A549 (cell line): ENCODE data around the gene ADAM19. TPM values are rescaled to one million over a fixed set of nuclear protein-coding genes. Genes with fewer than 3 reads are reported as not detected.
A peak's percentile ranks its signal among the peaks of the same experiment; 100 is the strongest.

Experiments
- ATAC-seq, 2 experiments: fragments of 200-7000 bp in 1 of 2; fragments of >200 bp in 1 of 2; cut with Nextera tagmentation in 1 of 2; cut with Tn5 transposase in 1 of 2; 3 replicates each; pipeline versions ENCODE4 v1.8.0 to v1.9.1; 2018 to 2020; ENCODE audit warnings: mild to moderate bottlenecking in 1 of 2, moderate library complexity in 1 of 2
- CTCF ChIA-PET: fragments of 300-600 bp; sonication (Branson Sonifier 250); formaldehyde crosslinking; extraction: SDS; loops from one replicate; lab custom pipeline; 2021; ENCODE audit warnings: antibody characterized with exemption, inconsistent platforms; lab: Yijun Ruan, JAX
- POLR2A ChIA-PET: fragments of 350-600 bp; formaldehyde crosslinking; extraction: SDS; loops from one replicate; lab custom pipeline; 2021; ENCODE audit warnings: antibody characterized with exemption, inconsistent platforms; lab: Yijun Ruan, JAX
- DNase-seq, 2 experiments: peaks; one replicate each; pipeline versions ENCODE4 v3.0.0 to v3.0.0-alpha.2; 2011 to 2016; ENCODE audit warnings: low read depth in 1 of 2, low spot score in 1 of 2
- FAIRE-seq: peaks from 2 replicates; lab custom pipeline; 2011; peaks lifted over from hg19 to GRCh38; lab: Jason Lieb, UNC
- H3K27ac ChIP-seq, 2 experiments: fragments of >200 bp; sonication (Bioruptor Twin); formaldehyde crosslinking; 3 replicates each; pipeline ENCODE4 v1.5.1; 2016 to 2017
- H3K4me1 ChIP-seq: fragments of >200 bp; sonication (Bioruptor Twin); formaldehyde crosslinking; 3 replicates; pipeline ENCODE4 v1.6.1; 2016
- H3K4me2 ChIP-seq: fragments of >200 bp; sonication (Bioruptor Twin); formaldehyde crosslinking; 3 replicates; pipeline ENCODE4 v1.6.1; 2016
- H3K4me3 ChIP-seq: fragments of >200 bp; sonication (Bioruptor Twin); formaldehyde crosslinking; 3 replicates; pipeline ENCODE4 v1.5.1; 2016
- H3K9me3 ChIP-seq: fragments of >200 bp; sonication (Bioruptor Twin); formaldehyde crosslinking; 3 replicates; pipeline ENCODE4 v1.6.1; 2016
- CBX8 ChIP-seq: fragments of 200-600 bp; sonication (generic); IDR thresholded peaks from 2 replicates; pipeline ENCODE4 v1.6.1; 2016
- CEBPB ChIP-seq, 2 experiments: fragments of >200 bp in 1 of 2; sonication (Bioruptor Twin) in 1 of 2; formaldehyde crosslinking in 1 of 2; IDR thresholded peaks; 2 replicates each; pipeline ENCODE4 v1.6.1; 2012 to 2016
- CHD2 ChIP-seq: fragments of 150-350 bp; IDR thresholded peaks from 2 replicates; pipeline ENCODE4 v1.6.1; 2014; ENCODE audit warnings: low read length; ENCODE audit not compliant: partially characterized antibody
- EHMT2 ChIP-seq: fragments of 200-600 bp; sonication (generic); IDR thresholded peaks from 2 replicates; pipeline ENCODE4 v1.6.1; 2016; ENCODE audit warnings: antibody characterized with exemption, low read depth, mild to moderate bottlenecking, moderate library complexity
- FOSL2 ChIP-seq, 2 experiments: fragments of 450-650 bp in 1 of 2; fragments of >200 bp in 1 of 2; sonication (Bioruptor Twin) in 1 of 2; formaldehyde crosslinking; IDR thresholded peaks; 2 replicates each; pipeline versions ENCODE4 v1.5.0 to v1.6.1; 2016 to 2020; ENCODE audit warnings: mild to moderate bottlenecking in 1 of 2, moderate library complexity in 1 of 2
- FOXS1 ChIP-seq: fragments of 250-450 bp; sonication (Bioruptor Pico); IDR thresholded peaks from 2 replicates; pipeline ENCODE4 v1.5.0; 2020; ENCODE audit warnings: mild to moderate bottlenecking, moderate library complexity
- GATA3 ChIP-seq: IDR thresholded peaks from 2 replicates; pipeline ENCODE4 v1.6.1; 2012; ENCODE audit warnings: borderline replicate concordance
- HDAC2 ChIP-seq: fragments of 200-600 bp; sonication (generic); IDR thresholded peaks from 2 replicates; pipeline ENCODE4 v1.6.1; 2016
- HES2 ChIP-seq: fragments of >200 bp; sonication (Bioruptor Twin); formaldehyde crosslinking; IDR thresholded peaks from 2 replicates; pipeline ENCODE4 v1.6.1; 2016
- HEYL ChIP-seq: fragments of 250-450 bp; sonication (Bioruptor Pico); IDR thresholded peaks from 2 replicates; pipeline ENCODE4 v1.8.0; 2021; ENCODE audit warnings: mild to moderate bottlenecking, moderate library complexity
- HMGXB4 ChIP-seq: fragments of 250-450 bp; sonication (Bioruptor Pico); IDR thresholded peaks from 2 replicates; pipeline ENCODE4 v1.5.0; 2021; ENCODE audit warnings: mild to moderate bottlenecking, moderate library complexity, borderline replicate concordance
- JUN ChIP-seq, 2 experiments: fragments of >200 bp; sonication (Bioruptor Twin); formaldehyde crosslinking; IDR thresholded peaks; 2 replicates in 1 of 2; 3 replicates in 1 of 2; pipeline ENCODE4 v1.6.1; 2016 to 2017
- KDM1A ChIP-seq: fragments of 200-600 bp; sonication (generic); IDR thresholded peaks from 2 replicates; pipeline ENCODE4 v1.6.1; 2016; ENCODE audit warnings: low read depth, mild to moderate bottlenecking
- MAFK ChIP-seq: fragments of 450-650 bp; IDR thresholded peaks from 2 replicates; pipeline ENCODE4 v1.6.1; 2014; ENCODE audit not compliant: partially characterized antibody
- MAX ChIP-seq: IDR thresholded peaks from 2 replicates; pipeline ENCODE4 v1.6.1; 2012
- NPAS2 ChIP-seq: fragments of 250-450 bp; sonication (Bioruptor Pico); IDR thresholded peaks from 2 replicates; pipeline ENCODE4 v1.8.0; 2022; ENCODE audit warnings: mild to moderate bottlenecking, moderate library complexity, borderline replicate concordance
- POLR2A ChIP-seq: IDR thresholded peaks from 2 replicates; pipeline ENCODE4 v1.6.1; 2012; ENCODE audit warnings: mild to moderate bottlenecking, low read length
- RARB ChIP-seq: fragments of 250-450 bp; sonication (Bioruptor Pico); IDR thresholded peaks from 2 replicates; pipeline ENCODE4 v1.8.0; 2021; ENCODE audit warnings: mild to moderate bottlenecking, moderate library complexity
- RCOR1 ChIP-seq: fragments of 150-350 bp; IDR thresholded peaks from 2 replicates; pipeline ENCODE4 v1.6.1; 2014; ENCODE audit warnings: antibody characterized with exemption, low read length, low read depth
- RFX5 ChIP-seq: fragments of 450-650 bp; IDR thresholded peaks from 2 replicates; pipeline ENCODE4 v1.7.1; 2014; ENCODE audit warnings: antibody characterized with exemption, mild to moderate bottlenecking, moderate library complexity
- SMC3 ChIP-seq: fragments of >200 bp; sonication (Bioruptor Twin); formaldehyde crosslinking; IDR thresholded peaks from 3 replicates; pipeline ENCODE4 v1.6.1; 2018; ENCODE audit warnings: inconsistent platforms
- USF2 ChIP-seq: fragments of 450-650 bp; IDR thresholded peaks from 2 replicates; pipeline ENCODE4 v1.6.1; 2014; ENCODE audit warnings: antibody characterized with exemption
- ZC3H11A ChIP-seq: fragments of 450-650 bp; IDR thresholded peaks from 2 replicates; pipeline ENCODE4 v1.6.1; 2014; ENCODE audit warnings: antibody characterized with exemption, mild to moderate bottlenecking
- ZNF302 ChIP-seq: fragments of 250-450 bp; sonication (Bioruptor Pico); IDR thresholded peaks from 2 replicates; pipeline ENCODE4 v1.9.0; 2021; ENCODE audit warnings: inconsistent platforms, mild to moderate bottlenecking, moderate library complexity
- WGBS: methylation state at CpG from one replicate; pipeline ENCODE4 v1.1.6; 2017; ENCODE audit errors: missing lambda C conversion rate; 5-methylcytosine and 5-hydroxymethylcytosine counted together
- polyA plus RNA-seq, 4 experiments: library from polyadenylated mRNA; depleted of rRNA in 3 of 4; stranded (reverse); fragments of >200 nt; fragmentation: RNase III in 1 of 4; extraction: RNeasy Plus Mini Kit Qiagen cat#74134 plus additional on column Dnase treatment in 1 of 4; gene quantifications; 2 replicates in 3 of 4; 3 replicates in 1 of 4; pipeline ENCODE4 v1.2.3, GENCODE V29; 2011 to 2017

The ADAM19 gene
- polyA plus RNA-seq, 2 of the 4 experiments (the other 2 are of a cell fraction) = 7.7 to 15.2 TPM

- peaks cover 22% of the 10 kb centered on the region for H3K4me1 ChIP-seq
- ChIA-PET CTCF (interaction anchor here (0.6 to 11.0 kb wide), 18 partner anchors 6 to 322 kb away, joined by 3 to 96 read pairs (median 6); partner anchors contain the start of genes LSM11 and NIPAL4), POLR2A (no interaction called here)
- 14% methylated on average over 1 of the region's 1 CpG for WGBS
- FAIRE-seq (no peak), ATAC-seq (no peak), DNase-seq (no peak)
- no peak overlapping the region for H3K4me3 ChIP-seq
- no peak overlapping the region; the same call in 2 of the 3 replicates for H3K4me2 ChIP-seq
- peak overlapping the region in 1 of 2 experiments; percentile 16; a peak in 2 of 6 replicates for H3K27ac ChIP-seq
- no peak for TF ChIP-seq CHD2
- TF ChIP-seq FOXS1 = no peak
- no peak for TF ChIP-seq ZNF302
- TF ChIP-seq ZC3H11A = no peak
- TF ChIP-seq RARB (CRISPR knock-in tag) = no peak
- no peak for TF ChIP-seq JUN (IDR thresholded peaks at IDR 0.05)
- no peak for TF ChIP-seq KDM1A
- no peak for TF ChIP-seq POLR2A
- TF ChIP-seq USF2 = no peak
- TF ChIP-seq MAX = no peak
- TF ChIP-seq HEYL (CRISPR knock-in tag) = no peak
- no peak for TF ChIP-seq CBX8
- H3K9me3 ChIP-seq = no peaks in the 10 kb centered on the region
Observed at GRCh38 chr5:157470631-157471030, 104.9 kb downstream of the ADAM19 start.

GRCh38 chr5:157469687-157470086, 105.9 kb downstream of the ADAM19 start:
- peaks cover 31% of the 10 kb centered on the region for H3K4me1 ChIP-seq
- no peaks in the 10 kb centered on the region for H3K9me3 ChIP-seq
- ChIA-PET CTCF (interaction anchor here (0.7 to 11.0 kb wide), 16 partner anchors 5 to 321 kb away, joined by 3 to 96 read pairs (median 8); partner anchors contain the start of gene NIPAL4), POLR2A (no interaction called here)
- peak overlapping the region; percentile 47 for H3K4me2 ChIP-seq
- H3K4me3 ChIP-seq = no peak overlapping the region
- ATAC-seq (peak in 1 of 2 experiments; percentile 45; a peak in 3 of 6 replicates), DNase-seq (no peak)
- WGBS = 43% methylated on average over 7 of the region's 7 CpGs
- peak overlapping the region; percentile 27 to 41; a peak in 3 of 6 replicates for H3K27ac ChIP-seq
- TF ChIP-seq SMC3 = no peak
- no peak for TF ChIP-seq NPAS2 (CRISPR knock-in tag)
- no peak for TF ChIP-seq RCOR1
- no peak for TF ChIP-seq FOSL2 (IDR thresholded peaks at IDR 0.05)
- TF ChIP-seq FOSL2 (CRISPR knock-in tag; IDR thresholded peaks at IDR 0.05) = peak; percentile 42; the same call in 1 of the 2 replicates
- TF ChIP-seq HDAC2 = no peak
- TF ChIP-seq CEBPB (IDR thresholded peaks at IDR 0.05) = peak in 1 of 2 experiments; percentile 50; a peak in 1 of 4 replicates
- TF ChIP-seq EHMT2 = no peak
- TF ChIP-seq HMGXB4 (CRISPR knock-in tag) = no peak
- TF ChIP-seq RFX5 = no peak
- no peak for TF ChIP-seq HES2
- peak; percentile 36 for TF ChIP-seq MAFK
- no peak for TF ChIP-seq GATA3
- TF ChIP-seq RARB (CRISPR knock-in tag) = no peak
- TF ChIP-seq, all 56 proteins: peak for 3
- peak; percentile 18 for FAIRE-seq
